Measurements from ENCODE around the gene NECAB3.

DNA sequence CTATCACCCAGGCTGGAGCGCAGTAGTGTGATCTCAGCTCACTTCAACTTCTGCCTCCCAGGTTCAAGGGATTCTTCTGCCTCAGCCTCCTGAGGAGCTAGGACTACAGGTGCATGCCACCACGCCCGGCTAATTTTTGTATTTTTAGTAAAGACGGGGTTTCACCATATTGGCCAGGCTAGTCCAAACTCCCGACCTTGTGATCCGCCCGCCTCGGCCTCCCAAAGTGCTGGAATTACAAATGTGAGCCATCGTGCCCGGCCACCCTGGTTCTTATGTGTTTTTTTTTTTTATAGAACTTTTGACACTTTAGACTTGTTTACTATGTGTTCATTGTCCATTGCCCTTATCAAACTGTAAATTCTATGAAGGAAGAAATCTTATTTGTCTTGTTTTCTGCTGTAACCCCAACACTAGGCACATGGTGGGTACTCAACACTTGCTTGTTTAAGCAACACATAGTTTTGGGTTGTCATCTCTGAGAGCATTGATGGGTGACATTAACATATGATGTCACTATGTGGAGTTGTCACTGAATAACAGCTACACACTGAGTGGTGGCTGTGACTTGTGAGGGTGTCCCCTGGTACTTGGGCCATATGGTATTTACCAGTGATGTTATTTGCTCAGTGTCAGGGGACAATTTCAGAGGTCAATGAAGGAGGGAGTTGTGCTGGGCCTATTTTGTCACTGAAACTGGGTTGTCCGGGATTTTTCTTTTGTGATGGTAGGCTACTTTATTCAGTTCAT, 47.3 kb upstream of the NECAB3 start:
- TF ChIP-seq, protein P1, sequence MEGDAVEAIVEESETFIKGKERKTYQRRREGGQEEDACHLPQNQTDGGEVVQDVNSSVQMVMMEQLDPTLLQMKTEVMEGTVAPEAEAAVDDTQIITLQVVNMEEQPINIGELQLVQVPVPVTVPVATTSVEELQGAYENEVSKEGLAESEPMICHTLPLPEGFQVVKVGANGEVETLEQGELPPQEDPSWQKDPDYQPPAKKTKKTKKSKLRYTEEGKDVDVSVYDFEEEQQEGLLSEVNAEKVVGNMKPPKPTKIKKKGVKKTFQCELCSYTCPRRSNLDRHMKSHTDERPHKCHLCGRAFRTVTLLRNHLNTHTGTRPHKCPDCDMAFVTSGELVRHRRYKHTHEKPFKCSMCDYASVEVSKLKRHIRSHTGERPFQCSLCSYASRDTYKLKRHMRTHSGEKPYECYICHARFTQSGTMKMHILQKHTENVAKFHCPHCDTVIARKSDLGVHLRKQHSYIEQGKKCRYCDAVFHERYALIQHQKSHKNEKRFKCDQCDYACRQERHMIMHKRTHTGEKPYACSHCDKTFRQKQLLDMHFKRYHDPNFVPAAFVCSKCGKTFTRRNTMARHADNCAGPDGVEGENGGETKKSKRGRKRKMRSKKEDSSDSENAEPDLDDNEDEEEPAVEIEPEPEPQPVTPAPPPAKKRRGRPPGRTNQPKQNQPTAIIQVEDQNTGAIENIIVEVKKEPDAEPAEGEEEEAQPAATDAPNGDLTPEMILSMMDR (IDR thresholded peaks at IDR 0.05): no peak
- TF ChIP-seq POLR2A (IDR thresholded peaks at IDR 0.05): no peak
- TF ChIP-seq EP300 (IDR thresholded peaks at IDR 0.05): no peak

All from ovary (tissue), 3 donors.